Activated T-cell treated with anti-CD3 and anti-CD28 coated beads, Interleukin-2, amount 50 U/mL, for 72 hours (primary cell): ENCODE results near the gene NAV2. TPM values are rescaled to one million over a fixed set of nuclear protein-coding genes. Genes with fewer than 3 reads are reported as not detected.
"Not testable (repeated sequence)": the region's sequence is repeated elsewhere in the genome, so short reads cannot be mapped to it uniquely, and the experiment has no call there.

Experiments
- ATAC-seq, 2 donors: fragments of 150-1000 bp; cut with Tn5 transposase; replicated peaks in 1 of 2; 2 replicates each; pipeline ENCODE4 v1.10.0; 2021; ENCODE audit warnings: moderate library complexity in 2 of 2, mild to moderate bottlenecking in 1 of 2
- DNase-seq, 2 donors: peaks; one replicate each; pipeline ENCODE4 v3.0.0; 2021 to 2022; ENCODE audit warnings: mixed read lengths in 1 of 2
- H3K27ac Mint-ChIP-seq: one replicate; pipeline ENCODE4 v1.8.0; 2022; ENCODE audit warnings: mild to moderate bottlenecking, moderate library complexity, mixed read lengths
- H3K27me3 Mint-ChIP-seq: one replicate; pipeline ENCODE4 v1.8.0; 2022; ENCODE audit warnings: low read depth, mixed read lengths
- H3K36me3 Mint-ChIP-seq, 2 donors: one replicate each; pipeline ENCODE4 v1.8.0; 2022; ENCODE audit warnings: mixed read lengths in 2 of 2, mild to moderate bottlenecking in 1 of 2; ENCODE audit not compliant: insufficient read depth in 2 of 2
- H3K4me1 Mint-ChIP-seq: one replicate; pipeline ENCODE4 v1.8.0; 2022; ENCODE audit warnings: low read depth, mixed read lengths
- H3K4me3 Mint-ChIP-seq, 2 donors: one replicate each; pipeline ENCODE4 v1.8.0; 2022; ENCODE audit warnings: mild to moderate bottlenecking in 2 of 2, mixed read lengths in 2 of 2, moderate library complexity in 2 of 2
- H3K9me3 Mint-ChIP-seq, 2 donors: one replicate each; pipeline ENCODE4 v1.8.0; 2022; ENCODE audit warnings: mixed read lengths in 2 of 2
- total RNA-seq, 2 donors: library from RNA; stranded (reverse); gene quantifications; one replicate each; pipeline ENCODE4 v1.2.3, GENCODE V29; 2022

The NAV2 gene
- total RNA-seq, 2 donors from 2014 or later, result 1.8 to 2.0 TPM

GRCh38 chr11:19892387-19892786, 179.8 kb downstream of the NAV2 start:
- Mint-ChIP-seq H3K27ac (no peak overlapping the region), H3K9me3 (no peaks in the 10 kb centered on the region), H3K36me3 (no peaks in the 10 kb centered on the region), H3K4me3 (no peak overlapping the region), H3K27me3 (no peaks in the 10 kb centered on the region), H3K4me1 (no peaks in the 10 kb centered on the region)
- DNase-seq (no peak), ATAC-seq (no peak)

GRCh38 chr11:19892876-19893275, 180.2 kb downstream of the NAV2 start:
- H3K4me3 Mint-ChIP-seq, result no peak overlapping the region
- no peaks in the 10 kb centered on the region for H3K27me3 Mint-ChIP-seq
- H3K27ac Mint-ChIP-seq, result no peak overlapping the region
- H3K36me3 Mint-ChIP-seq, result no peaks in the 10 kb centered on the region
- ATAC-seq (no peak), DNase-seq (no peak)
- no peaks in the 10 kb centered on the region for H3K9me3 Mint-ChIP-seq
- no peaks in the 10 kb centered on the region for H3K4me1 Mint-ChIP-seq

DNA sequence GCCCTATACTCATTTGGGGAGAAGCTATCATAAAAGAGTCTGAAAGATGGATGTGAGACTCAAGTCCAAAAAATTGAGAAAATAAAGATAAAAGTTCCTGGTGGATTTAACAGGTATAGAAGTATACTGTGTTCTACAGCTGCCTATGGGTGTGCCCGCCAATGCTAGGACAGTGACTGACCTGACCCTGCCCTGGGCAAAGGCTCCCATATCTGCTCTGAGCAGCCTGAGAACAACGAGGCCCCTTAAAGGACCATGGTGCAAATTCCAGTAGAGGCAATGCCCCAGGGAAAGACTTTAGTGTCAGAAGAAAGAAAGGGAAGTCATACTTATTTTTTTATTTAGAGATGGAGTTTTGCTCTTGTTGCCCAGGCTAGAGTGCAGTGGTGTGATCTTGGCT, 181.8 kb downstream of the NAV2 start:
- DNase-seq, result no peak
- Mint-ChIP-seq H3K27ac (no peak overlapping the region), H3K27me3 (no peaks in the 10 kb centered on the region), H3K36me3 (no peaks in the 10 kb centered on the region), H3K9me3 (no peaks in the 10 kb centered on the region), H3K4me1 (no peaks in the 10 kb centered on the region), H3K4me3 (no peak overlapping the region)
- ATAC-seq, result no peak

DNA sequence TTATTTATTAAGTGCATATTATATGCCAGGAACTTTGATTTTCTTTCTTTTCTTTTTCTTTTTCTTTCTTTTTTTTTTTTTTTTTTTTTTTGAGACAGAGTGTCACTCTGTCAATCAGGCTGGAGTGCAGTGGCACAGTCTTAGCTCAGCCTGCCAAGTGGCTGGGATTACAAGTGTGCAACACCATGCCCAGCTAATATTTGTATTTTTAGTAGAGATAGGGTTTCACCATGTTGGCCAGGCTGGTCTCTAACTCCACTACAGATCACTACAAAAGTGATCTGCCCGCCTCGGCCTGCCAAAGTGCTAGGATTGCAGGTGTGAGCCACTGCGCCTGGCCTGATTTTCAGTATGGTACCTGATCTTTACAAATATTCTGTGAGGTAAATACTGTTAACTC, 182.4 kb downstream of the NAV2 start:
- H3K27me3 Mint-ChIP-seq, H3K4me1 Mint-ChIP-seq, ATAC-seq, DNase-seq, H3K27ac Mint-ChIP-seq, H3K4me3 Mint-ChIP-seq, H3K9me3 Mint-ChIP-seq, H3K36me3 Mint-ChIP-seq: not testable (repeated sequence)

GRCh38 chr11:19895776-19896175, 183.1 kb downstream of the NAV2 start:
- H3K27me3 Mint-ChIP-seq, result no peaks in the 10 kb centered on the region
- ATAC-seq (no peak), DNase-seq (no peak)
- no peaks in the 10 kb centered on the region for H3K4me1 Mint-ChIP-seq
- no peak overlapping the region for H3K27ac Mint-ChIP-seq
- H3K9me3 Mint-ChIP-seq, result no peaks in the 10 kb centered on the region
- no peak overlapping the region for H3K4me3 Mint-ChIP-seq
- no peaks in the 10 kb centered on the region for H3K36me3 Mint-ChIP-seq

DNA sequence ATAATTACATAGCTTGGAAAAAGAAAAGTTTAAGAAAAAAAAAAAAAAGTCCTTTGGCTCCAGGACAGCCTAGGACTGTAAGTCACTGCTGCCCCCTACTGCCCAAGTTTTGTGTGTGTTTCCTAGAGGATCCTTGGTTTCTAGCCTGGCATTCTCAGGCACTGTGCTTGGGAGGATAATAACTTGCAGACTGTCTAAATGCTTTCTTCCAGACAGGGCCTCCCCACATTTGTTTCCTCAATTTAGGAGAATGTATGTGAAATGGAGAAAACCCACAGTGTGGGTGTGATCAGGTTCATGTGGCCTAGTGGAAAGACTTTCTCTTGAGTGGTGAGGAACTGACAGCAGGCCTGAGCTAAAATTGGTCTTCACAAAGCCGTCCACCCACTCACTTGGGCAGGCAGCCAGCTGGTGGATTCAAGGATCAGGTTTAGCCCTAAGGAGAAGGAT, 191.0 kb downstream of the NAV2 start:
- no peaks in the 10 kb centered on the region for H3K4me1 Mint-ChIP-seq
- DNase-seq, result peak; percentile 53 to 62
- peak in 1 of 2 donors; percentile 57 for ATAC-seq
- no peak overlapping the region for H3K4me3 Mint-ChIP-seq
- no peak overlapping the region for H3K27ac Mint-ChIP-seq
- H3K36me3 Mint-ChIP-seq, result no peaks in the 10 kb centered on the region
- no peaks in the 10 kb centered on the region for H3K9me3 Mint-ChIP-seq
- peaks cover 5% of the 10 kb centered on the region for H3K27me3 Mint-ChIP-seq

GRCh38 chr11:19905280-19905853, 192.7 kb downstream of the NAV2 start:
- H3K36me3 Mint-ChIP-seq, result no peaks in the 10 kb centered on the region
- H3K27ac Mint-ChIP-seq, result no peak overlapping the region
- ATAC-seq (no peak), DNase-seq (no peak)
- peaks cover 5% of the 10 kb centered on the region for H3K27me3 Mint-ChIP-seq
- no peaks in the 10 kb centered on the region for H3K4me1 Mint-ChIP-seq
- no peaks in the 10 kb centered on the region for H3K9me3 Mint-ChIP-seq
- H3K4me3 Mint-ChIP-seq, result no peak overlapping the region

DNA sequence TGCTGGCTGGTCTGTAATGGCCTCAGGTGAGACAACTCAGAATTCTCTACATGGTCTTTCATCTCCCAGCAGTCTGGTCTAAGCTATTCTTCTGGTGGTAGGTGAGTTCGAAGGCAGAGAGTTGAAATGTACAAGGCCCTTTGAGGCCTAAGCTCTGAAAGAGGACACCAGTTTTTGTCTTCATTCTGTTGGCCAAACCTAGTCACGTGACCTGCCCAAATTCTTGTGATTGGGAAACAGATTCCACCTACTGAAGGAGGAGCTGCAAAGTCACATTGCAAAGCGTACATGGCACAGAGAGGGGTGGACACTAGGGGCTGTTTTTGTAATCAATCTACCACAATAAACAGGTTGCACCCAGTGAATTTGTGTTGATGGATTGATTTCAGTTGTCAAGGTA, 193.5 kb downstream of the NAV2 start:
- H3K27me3 Mint-ChIP-seq, result peaks cover 5% of the 10 kb centered on the region
- no peaks in the 10 kb centered on the region for H3K36me3 Mint-ChIP-seq
- H3K27ac Mint-ChIP-seq, result no peak overlapping the region
- ATAC-seq (no peak), DNase-seq (no peak)
- H3K4me1 Mint-ChIP-seq, result no peaks in the 10 kb centered on the region
- H3K4me3 Mint-ChIP-seq, result no peak overlapping the region
- no peaks in the 10 kb centered on the region for H3K9me3 Mint-ChIP-seq

GRCh38 chr11:19907008-19907579, 194.5 kb downstream of the NAV2 start:
- DNase-seq (no peak), ATAC-seq (peak in 1 of 2 donors; percentile 73)
- Mint-ChIP-seq H3K9me3 (no peaks in the 10 kb centered on the region), H3K36me3 (no peaks in the 10 kb centered on the region), H3K27ac (no peak overlapping the region), H3K27me3 (peaks cover 5% of the 10 kb centered on the region), H3K4me1 (no peaks in the 10 kb centered on the region), H3K4me3 (no peak overlapping the region)

GRCh38 chr11:19907839-19908238, 195.2 kb downstream of the NAV2 start:
- no peak for ATAC-seq
- Mint-ChIP-seq H3K36me3 (no peaks in the 10 kb centered on the region), H3K4me1 (no peaks in the 10 kb centered on the region), H3K27me3 (no peaks in the 10 kb centered on the region), H3K9me3 (no peaks in the 10 kb centered on the region), H3K4me3 (no peak overlapping the region), H3K27ac (no peak overlapping the region)
- no peak for DNase-seq

DNA sequence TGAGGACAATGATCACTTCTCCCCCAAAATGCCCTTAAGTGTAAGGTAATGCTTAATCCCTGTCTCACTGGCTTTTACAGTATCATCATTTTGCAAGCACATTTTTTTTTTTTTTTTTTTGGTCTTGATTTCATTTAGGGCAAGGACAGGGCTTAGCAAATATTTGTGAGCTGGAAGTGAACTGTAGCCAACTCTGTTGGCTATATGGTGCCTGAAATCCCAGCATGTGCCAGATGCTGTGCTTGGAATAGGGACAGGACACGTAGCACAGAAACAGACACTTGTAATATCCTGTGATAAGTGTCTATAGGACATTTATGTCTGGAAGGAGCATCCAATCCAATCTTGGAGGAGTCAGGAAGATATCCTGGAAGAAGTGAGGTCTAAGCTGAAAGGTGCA, 198.3 kb downstream of the NAV2 start:
- Mint-ChIP-seq H3K9me3 (no peaks in the 10 kb centered on the region), H3K36me3 (no peaks in the 10 kb centered on the region), H3K4me3 (no peak overlapping the region), H3K27ac (no peak overlapping the region), H3K27me3 (no peaks in the 10 kb centered on the region), H3K4me1 (no peaks in the 10 kb centered on the region)
- no peak for DNase-seq
- no peak for ATAC-seq

- H3K36me3 Mint-ChIP-seq, result no peaks in the 10 kb centered on the region
- no peak for DNase-seq
- no peaks in the 10 kb centered on the region for H3K9me3 Mint-ChIP-seq
- no peak for ATAC-seq
- no peaks in the 10 kb centered on the region for H3K27me3 Mint-ChIP-seq
- no peaks in the 10 kb centered on the region for H3K4me1 Mint-ChIP-seq
- no peak overlapping the region for H3K27ac Mint-ChIP-seq
- no peak overlapping the region for H3K4me3 Mint-ChIP-seq
Measured at GRCh38 chr11:19912115-19912957, 199.7 kb downstream of the NAV2 start.

- no peak overlapping the region for H3K27ac Mint-ChIP-seq
- no peaks in the 10 kb centered on the region for H3K9me3 Mint-ChIP-seq
- no peaks in the 10 kb centered on the region for H3K4me1 Mint-ChIP-seq
- no peak for ATAC-seq
- DNase-seq, result no peak
- no peaks in the 10 kb centered on the region for H3K27me3 Mint-ChIP-seq
- H3K4me3 Mint-ChIP-seq, result no peak overlapping the region
- H3K36me3 Mint-ChIP-seq, result no peaks in the 10 kb centered on the region
Measured at GRCh38 chr11:19912958-19913892, 200.6 kb downstream of the NAV2 start.
